MCF 10A (cell line): Measurements from ENCODE around the gene CTNNA1. TPM values are rescaled to one million over a fixed set of nuclear protein-coding genes. Genes with fewer than 3 reads are reported as not detected.

ENCODE experiments used
- BruUV-seq: library from RNA; stranded (reverse); fragments of 400-500 nt; replicated peaks from 2 replicates; lab custom pipeline; 2021; lab: Mats Ljungman, UMichigan
- CTCF ChIA-PET: fragments of 300-600 bp; sonication (Branson Sonifier 250); formaldehyde crosslinking; extraction: SDS; loops from one replicate; lab custom pipeline; 2021; ENCODE audit warnings: antibody characterized with exemption, inconsistent platforms; lab: Yijun Ruan, JAX
- POLR2A ChIA-PET: fragments of 300-600, 350-650 bp; sonication (Branson Sonifier 250); formaldehyde crosslinking; extraction: SDS; loops from one replicate; lab custom pipeline; 2020; ENCODE audit warnings: antibody characterized with exemption, inconsistent platforms; lab: Yijun Ruan, JAX
- DNase-seq: peaks from one replicate; pipeline ENCODE4 v3.0.0-alpha.2; 2018; ENCODE audit not compliant: unreplicated experiment
- H3K27ac Mint-ChIP-seq: one replicate; pipeline ENCODE4 v1.8.0; 2022; ENCODE audit warnings: mild to moderate bottlenecking, low read depth, mixed read lengths; ENCODE audit not compliant: unreplicated experiment
- H3K27me3 Mint-ChIP-seq: one replicate; pipeline ENCODE4 v1.8.0; 2022; ENCODE audit warnings: mixed read lengths; ENCODE audit not compliant: insufficient read depth, unreplicated experiment
- H3K36me3 Mint-ChIP-seq: one replicate; pipeline ENCODE4 v1.8.0; 2022; ENCODE audit warnings: mild to moderate bottlenecking, moderate library complexity, mixed read lengths; ENCODE audit not compliant: insufficient read depth, unreplicated experiment
- H3K4me1 Mint-ChIP-seq: one replicate; pipeline ENCODE4 v1.8.0; 2022; ENCODE audit warnings: mixed read lengths; ENCODE audit not compliant: insufficient read depth, unreplicated experiment
- H3K4me3 Mint-ChIP-seq: one replicate; pipeline ENCODE4 v1.8.0; 2022; ENCODE audit warnings: mild to moderate bottlenecking, moderate library complexity, mixed read lengths; ENCODE audit not compliant: unreplicated experiment
- H3K9me3 Mint-ChIP-seq: one replicate; pipeline ENCODE4 v1.8.0; 2022; ENCODE audit warnings: mixed read lengths; ENCODE audit not compliant: unreplicated experiment
- intact Hi-C: fragments of 100-400 bp; cut with micrococcal nuclease; formaldehyde crosslinking; loops from 2 replicates; pipeline ENCODE4 v1.14.1; 2022
- total RNA-seq: library from RNA; stranded (reverse); gene quantifications from 2 replicates; pipeline ENCODE4 v1.2.3, GENCODE V29; 2022
- TF ChIP-seq, protein P1 (sequence below): fragments of 200-600 bp; IDR thresholded peaks from one replicate; pipeline ENCODE4 v1.8.0; 2022; ENCODE audit warnings: antibody characterized with exemption, mild to moderate bottlenecking; ENCODE audit not compliant: unreplicated experiment

Gene CTNNA1
- total RNA-seq, 1 experiment from 2014 or later: 519 TPM

DNA sequence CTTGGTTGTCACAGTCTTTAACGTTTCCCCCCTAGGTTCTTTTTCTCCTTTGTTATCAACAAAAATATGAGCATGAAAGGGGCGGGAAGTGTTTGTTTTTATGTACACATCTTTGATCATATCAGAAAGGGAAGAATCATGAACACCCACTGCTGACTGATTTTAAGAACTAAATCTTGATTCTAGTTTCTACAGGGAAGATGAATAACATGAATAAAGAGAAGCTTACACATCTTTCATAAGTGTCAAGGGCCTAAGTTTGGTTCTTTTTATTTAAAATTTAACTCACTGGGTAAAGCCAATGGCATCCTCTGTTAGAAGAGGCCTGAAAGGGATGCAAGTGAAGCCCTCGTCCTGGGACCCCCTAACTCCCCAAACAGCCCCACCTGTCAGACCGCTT lies 14.8 kb upstream of the CTNNA1 start:
- H3K36me3 Mint-ChIP-seq: peaks cover 4% of the 10 kb centered on the region
- H3K9me3 Mint-ChIP-seq: peaks cover 7% of the 10 kb centered on the region
- H3K4me3 Mint-ChIP-seq: no peak overlapping the region
- intact Hi-C loops: no loop called here
- no TSS peak for BruUV-seq
- CTCF ChIA-PET: interaction anchor here (0.6 to 1.4 kb wide), 4 partner anchors 10 to 595 kb away, joined by 3 to 6 read pairs (median 4); no protein-coding TSS in a partner anchor
- no peaks in the 10 kb centered on the region for H3K27me3 Mint-ChIP-seq
- TF ChIP-seq, protein P1, sequence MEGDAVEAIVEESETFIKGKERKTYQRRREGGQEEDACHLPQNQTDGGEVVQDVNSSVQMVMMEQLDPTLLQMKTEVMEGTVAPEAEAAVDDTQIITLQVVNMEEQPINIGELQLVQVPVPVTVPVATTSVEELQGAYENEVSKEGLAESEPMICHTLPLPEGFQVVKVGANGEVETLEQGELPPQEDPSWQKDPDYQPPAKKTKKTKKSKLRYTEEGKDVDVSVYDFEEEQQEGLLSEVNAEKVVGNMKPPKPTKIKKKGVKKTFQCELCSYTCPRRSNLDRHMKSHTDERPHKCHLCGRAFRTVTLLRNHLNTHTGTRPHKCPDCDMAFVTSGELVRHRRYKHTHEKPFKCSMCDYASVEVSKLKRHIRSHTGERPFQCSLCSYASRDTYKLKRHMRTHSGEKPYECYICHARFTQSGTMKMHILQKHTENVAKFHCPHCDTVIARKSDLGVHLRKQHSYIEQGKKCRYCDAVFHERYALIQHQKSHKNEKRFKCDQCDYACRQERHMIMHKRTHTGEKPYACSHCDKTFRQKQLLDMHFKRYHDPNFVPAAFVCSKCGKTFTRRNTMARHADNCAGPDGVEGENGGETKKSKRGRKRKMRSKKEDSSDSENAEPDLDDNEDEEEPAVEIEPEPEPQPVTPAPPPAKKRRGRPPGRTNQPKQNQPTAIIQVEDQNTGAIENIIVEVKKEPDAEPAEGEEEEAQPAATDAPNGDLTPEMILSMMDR: no peak
- H3K4me1 Mint-ChIP-seq: peaks cover 26% of the 10 kb centered on the region
- no peak overlapping the region for H3K27ac Mint-ChIP-seq
- POLR2A ChIA-PET: interaction anchor here (0.9 kb wide), 1 partner anchor 13 kb away, joined by 3 read pairs; no protein-coding TSS in a partner anchor
- no peak for DNase-seq

DNA sequence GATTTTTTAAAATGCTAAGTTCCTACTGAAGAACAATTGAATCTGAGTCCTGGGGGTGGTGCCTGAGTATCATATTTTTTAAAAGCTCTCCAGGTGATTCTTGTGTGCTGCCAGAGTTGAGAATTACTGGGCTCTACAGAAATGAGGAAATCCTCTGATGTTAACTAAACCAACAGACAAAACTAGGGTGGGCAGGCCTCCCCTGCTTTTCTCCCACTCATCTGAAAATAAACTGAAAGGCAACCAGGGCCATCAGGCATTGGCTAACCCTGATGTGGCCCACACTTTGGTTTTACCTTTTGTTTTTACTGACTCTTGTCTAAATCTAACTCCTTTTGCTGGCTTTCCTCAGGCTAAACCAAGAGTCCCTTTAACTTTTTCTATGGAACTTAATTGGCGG lies 13.3 kb upstream of the CTNNA1 start:
- H3K9me3 Mint-ChIP-seq: peaks cover 7% of the 10 kb centered on the region
- BruUV-seq: no TSS peak

GRCh38 chr5:138743484-138743883 lies 9.7 kb upstream of the CTNNA1 start:
- BruUV-seq: no TSS peak
- no peak overlapping the region for H3K4me3 Mint-ChIP-seq
- H3K9me3 Mint-ChIP-seq: no peaks in the 10 kb centered on the region
- POLR2A ChIA-PET: interaction anchor here (0.6 kb wide), 1 partner anchor 14 kb away, joined by 3 read pairs; no protein-coding TSS in a partner anchor
- H3K27me3 Mint-ChIP-seq: no peaks in the 10 kb centered on the region
- intact Hi-C loops: no loop called here
- TF ChIP-seq, protein P1: no peak
- no peak for DNase-seq
- peaks cover 14% of the 10 kb centered on the region for H3K4me1 Mint-ChIP-seq
- H3K36me3 Mint-ChIP-seq: no peaks in the 10 kb centered on the region
- CTCF ChIA-PET: interaction anchor here (0.6 to 1.8 kb wide), 3 partner anchors 8 to 514 kb away, joined by 3 to 4 read pairs (median 4); no protein-coding TSS in a partner anchor
- H3K27ac Mint-ChIP-seq: no peak overlapping the region

More for the DNA sequence above, 13.3 kb upstream of the CTNNA1 start:
- no peak overlapping the region for H3K4me3 Mint-ChIP-seq
- TF ChIP-seq, protein P1: no peak
- H3K4me1 Mint-ChIP-seq: peaks cover 26% of the 10 kb centered on the region
- intact Hi-C loops: no loop called here
- no peaks in the 10 kb centered on the region for H3K27me3 Mint-ChIP-seq
- H3K36me3 Mint-ChIP-seq: no peaks in the 10 kb centered on the region
- DNase-seq: no peak
- POLR2A ChIA-PET: interaction anchor here (1.2 kb wide), 1 partner anchor 197 kb away, joined by 3 read pairs; the partner anchor contains the start of gene ETF1
- H3K27ac Mint-ChIP-seq: no peak overlapping the region
- CTCF ChIA-PET: interaction anchor here (0.6 to 1.1 kb wide), 4 partner anchors 14 to 145 kb away, joined by 3 to 6 read pairs (median 3); no protein-coding TSS in a partner anchor

- intact Hi-C loops: no loop called here
- Mint-ChIP-seq H3K4me1 (peaks cover 14% of the 10 kb centered on the region), H3K4me3 (no peak overlapping the region), H3K9me3 (no peaks in the 10 kb centered on the region), H3K27ac (no peak overlapping the region), H3K27me3 (no peaks in the 10 kb centered on the region), H3K36me3 (no peaks in the 10 kb centered on the region)
- ChIA-PET POLR2A (interaction anchor here (1.5 kb wide), 1 partner anchor 20 kb away, joined by 3 read pairs; no protein-coding TSS in a partner anchor), CTCF (no interaction called here)
- TF ChIP-seq, protein P1: no peak
- no peak for DNase-seq
- BruUV-seq: no TSS peak
Measured at GRCh38 chr5:138745268-138745667, 8.0 kb upstream of the CTNNA1 start.
